Measurements from ENCODE around the gene CALD1. TPM values are rescaled to one million over a fixed set of nuclear protein-coding genes. Genes with fewer than 3 reads are reported as not detected.

The CALD1 gene
- total and polyA plus RNA-seq, 4 experiments from 2014 or later: 0.13 TPM; not detected in 3

- no peak overlapping the region for H3K27ac ChIP-seq (ENCODE audit: low read depth, low read length)
- ChIA-PET POLR2A (ENCODE audit: partially characterized antibody) (no interaction called here), CTCF (ENCODE audit: partially characterized antibody) (no interaction called here)
- Mint-ChIP-seq H3K4me1 (no peaks in the 10 kb centered on the region), H3K36me3 (no peaks in the 10 kb centered on the region), H3K4me3 (no peak overlapping the region), H3K27ac (no peak overlapping the region), H3K9me3 (no peaks in the 10 kb centered on the region), H3K27me3 (peaks cover 0 to 1% of the 10 kb centered on the region in 2 donors)
- no peaks in the 10 kb centered on the region for H3K4me1 ChIP-seq (ENCODE audit: insufficient read depth, low read length)
- H3K9me3 ChIP-seq (ENCODE audit: control insufficient read depth in 1 of 2, low read length in 2 of 2): no peaks in the 10 kb centered on the region
- H3K27me3 ChIP-seq (ENCODE audit: insufficient read depth, low read length): no peaks in the 10 kb centered on the region
- intact Hi-C loops (cut with micrococcal nuclease): no loop called here
- H3K4me3 ChIP-seq (ENCODE audit: low read length in 2 of 2): no peak overlapping the region
- no peak for DNase-seq
- no peaks in the 10 kb centered on the region for H3K36me3 ChIP-seq (ENCODE audit: insufficient read depth, low read length)
These were observed 39.3 kb downstream of the CALD1 start for GRCh38 chr7:134818613-134819345.

DNA sequence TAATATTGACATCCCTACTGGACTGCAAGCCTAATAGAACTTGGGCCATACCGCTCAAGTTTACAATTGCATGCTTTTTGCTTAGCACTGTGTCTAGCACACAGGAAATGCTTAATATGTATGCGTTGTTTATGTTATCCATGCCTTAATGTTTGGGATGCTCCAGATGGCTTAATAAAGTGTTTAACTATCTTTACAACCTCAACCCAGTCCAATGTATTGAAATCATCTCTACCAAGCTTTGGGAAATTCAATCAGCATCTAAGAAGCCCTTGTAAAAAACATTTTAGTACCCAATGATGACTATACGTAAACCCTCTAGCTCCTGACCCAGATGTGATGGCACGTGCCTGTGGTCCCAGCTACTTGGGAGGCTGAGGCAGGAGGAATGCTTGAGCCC, 40.0 kb downstream of the CALD1 start:
- no peaks in the 10 kb centered on the region for H3K36me3 ChIP-seq (ENCODE audit: insufficient read depth, low read length)
- H3K4me3 ChIP-seq (ENCODE audit: low read length in 2 of 2): no peak overlapping the region
- Mint-ChIP-seq H3K9me3 (no peaks in the 10 kb centered on the region), H3K27me3 (peaks cover 0 to 1% of the 10 kb centered on the region in 2 donors), H3K4me1 (no peaks in the 10 kb centered on the region), H3K36me3 (no peaks in the 10 kb centered on the region), H3K4me3 (no peak overlapping the region), H3K27ac (no peak overlapping the region)
- H3K27me3 ChIP-seq (ENCODE audit: insufficient read depth, low read length): no peaks in the 10 kb centered on the region
- intact Hi-C loops (cut with micrococcal nuclease): no loop called here
- no peaks in the 10 kb centered on the region for H3K4me1 ChIP-seq (ENCODE audit: insufficient read depth, low read length)
- ChIA-PET CTCF (ENCODE audit: partially characterized antibody) (no interaction called here), POLR2A (ENCODE audit: partially characterized antibody) (no interaction called here)
- no peak for DNase-seq
- no peaks in the 10 kb centered on the region for H3K9me3 ChIP-seq (ENCODE audit: control insufficient read depth in 1 of 2, low read length in 2 of 2)
- no peak overlapping the region for H3K27ac ChIP-seq (ENCODE audit: low read depth, low read length)

GRCh38 chr7:134820295-134820694, 40.9 kb downstream of the CALD1 start:
- H3K4me3 ChIP-seq (ENCODE audit: low read length in 2 of 2): no peak overlapping the region
- H3K36me3 ChIP-seq (ENCODE audit: insufficient read depth, low read length): no peaks in the 10 kb centered on the region
- intact Hi-C loops (cut with micrococcal nuclease): no loop called here
- ChIA-PET CTCF (ENCODE audit: partially characterized antibody) (no interaction called here), POLR2A (ENCODE audit: partially characterized antibody) (no interaction called here)
- no peaks in the 10 kb centered on the region for H3K4me1 Mint-ChIP-seq
- no peak overlapping the region for H3K27ac ChIP-seq (ENCODE audit: low read depth, low read length)
- H3K4me1 ChIP-seq (ENCODE audit: insufficient read depth, low read length): no peaks in the 10 kb centered on the region
- no peaks in the 10 kb centered on the region for H3K27me3 ChIP-seq (ENCODE audit: insufficient read depth, low read length)
- H3K27me3 Mint-ChIP-seq: peaks cover 0 to 1% of the 10 kb centered on the region in 2 donors
- no peaks in the 10 kb centered on the region for H3K36me3 Mint-ChIP-seq
- H3K4me3 Mint-ChIP-seq: no peak overlapping the region
- no peak overlapping the region for H3K27ac Mint-ChIP-seq
- H3K9me3 ChIP-seq (ENCODE audit: control insufficient read depth in 1 of 2, low read length in 2 of 2): no peaks in the 10 kb centered on the region
- DNase-seq: no peak
- no peaks in the 10 kb centered on the region for H3K9me3 Mint-ChIP-seq

GRCh38 chr7:134820778-134821177, 41.3 kb downstream of the CALD1 start:
- no peak overlapping the region for H3K4me3 ChIP-seq (ENCODE audit: low read length in 2 of 2)
- no peaks in the 10 kb centered on the region for H3K9me3 ChIP-seq (ENCODE audit: control insufficient read depth in 1 of 2, low read length in 2 of 2)
- no peak for DNase-seq
- no peaks in the 10 kb centered on the region for H3K4me1 ChIP-seq (ENCODE audit: insufficient read depth, low read length)
- intact Hi-C loops (cut with micrococcal nuclease): no loop called here
- Mint-ChIP-seq H3K27me3 (peaks cover 0 to 1% of the 10 kb centered on the region in 2 donors), H3K4me3 (no peak overlapping the region), H3K36me3 (no peaks in the 10 kb centered on the region), H3K9me3 (no peaks in the 10 kb centered on the region), H3K27ac (no peak overlapping the region), H3K4me1 (no peaks in the 10 kb centered on the region)
- H3K27ac ChIP-seq (ENCODE audit: low read depth, low read length): no peak overlapping the region
- CTCF ChIA-PET (ENCODE audit: partially characterized antibody): interaction anchor here (0.6 kb wide), 1 partner anchor 144 kb away, joined by 3 read pairs; no protein-coding TSS in a partner anchor
- POLR2A ChIA-PET (ENCODE audit: partially characterized antibody): no interaction called here
- H3K36me3 ChIP-seq (ENCODE audit: insufficient read depth, low read length): no peaks in the 10 kb centered on the region
- no peaks in the 10 kb centered on the region for H3K27me3 ChIP-seq (ENCODE audit: insufficient read depth, low read length)

GRCh38 chr7:134823400-134823799, 44.0 kb downstream of the CALD1 start:
- Histone ChIP-seq H3K27me3 (ENCODE audit: insufficient read depth, low read length) (no peaks in the 10 kb centered on the region), H3K27ac (ENCODE audit: low read depth, low read length) (no peak overlapping the region), H3K4me1 (ENCODE audit: insufficient read depth, low read length) (no peaks in the 10 kb centered on the region), H3K4me3 (ENCODE audit: low read length in 2 of 2) (no peak overlapping the region), H3K36me3 (ENCODE audit: insufficient read depth, low read length) (no peaks in the 10 kb centered on the region), H3K9me3 (ENCODE audit: control insufficient read depth in 1 of 2, low read length in 2 of 2) (no peaks in the 10 kb centered on the region)
- Mint-ChIP-seq H3K36me3 (no peaks in the 10 kb centered on the region), H3K27ac (no peak overlapping the region), H3K9me3 (no peaks in the 10 kb centered on the region), H3K4me3 (no peak overlapping the region), H3K4me1 (no peaks in the 10 kb centered on the region), H3K27me3 (peaks cover 2% of the 10 kb centered on the region in 2 donors)
- ChIA-PET CTCF (ENCODE audit: partially characterized antibody) (no interaction called here), POLR2A (ENCODE audit: partially characterized antibody) (no interaction called here)
- no peak for DNase-seq
- intact Hi-C loops (cut with micrococcal nuclease): no loop called here

GRCh38 chr7:134825666-134826065, 46.2 kb downstream of the CALD1 start:
- peaks cover 2 to 4% of the 10 kb centered on the region in 2 donors for H3K27me3 Mint-ChIP-seq
- H3K4me1 ChIP-seq (ENCODE audit: insufficient read depth, low read length): no peaks in the 10 kb centered on the region
- no peaks in the 10 kb centered on the region for H3K36me3 ChIP-seq (ENCODE audit: insufficient read depth, low read length)
- ChIA-PET POLR2A (ENCODE audit: partially characterized antibody) (no interaction called here), CTCF (ENCODE audit: partially characterized antibody) (no interaction called here)
- DNase-seq: no peak
- no peaks in the 10 kb centered on the region for H3K9me3 ChIP-seq (ENCODE audit: control insufficient read depth in 1 of 2, low read length in 2 of 2)
- H3K9me3 Mint-ChIP-seq: no peaks in the 10 kb centered on the region
- no peak overlapping the region for H3K27ac Mint-ChIP-seq
- H3K4me3 ChIP-seq (ENCODE audit: low read length in 2 of 2): no peak overlapping the region
- H3K4me3 Mint-ChIP-seq: no peak overlapping the region
- H3K4me1 Mint-ChIP-seq: no peaks in the 10 kb centered on the region
- no peak overlapping the region for H3K27ac ChIP-seq (ENCODE audit: low read depth, low read length)
- no peaks in the 10 kb centered on the region for H3K27me3 ChIP-seq (ENCODE audit: insufficient read depth, low read length)
- H3K36me3 Mint-ChIP-seq: no peaks in the 10 kb centered on the region
- intact Hi-C loops (cut with micrococcal nuclease): no loop called here

GRCh38 chr7:134826105-134826504, 46.7 kb downstream of the CALD1 start:
- ChIA-PET CTCF (ENCODE audit: partially characterized antibody) (no interaction called here), POLR2A (ENCODE audit: partially characterized antibody) (no interaction called here)
- no peak overlapping the region for H3K27ac ChIP-seq (ENCODE audit: low read depth, low read length)
- H3K4me3 Mint-ChIP-seq: no peak overlapping the region
- intact Hi-C loops (cut with micrococcal nuclease): no loop called here
- no peak for DNase-seq
- peaks cover 2 to 4% of the 10 kb centered on the region in 2 donors for H3K27me3 Mint-ChIP-seq
- H3K9me3 ChIP-seq (ENCODE audit: control insufficient read depth in 1 of 2, low read length in 2 of 2): no peaks in the 10 kb centered on the region
- H3K4me1 Mint-ChIP-seq: no peaks in the 10 kb centered on the region
- no peaks in the 10 kb centered on the region for H3K36me3 ChIP-seq (ENCODE audit: insufficient read depth, low read length)
- no peaks in the 10 kb centered on the region for H3K36me3 Mint-ChIP-seq
- no peak overlapping the region for H3K4me3 ChIP-seq (ENCODE audit: low read length in 2 of 2)
- H3K9me3 Mint-ChIP-seq: no peaks in the 10 kb centered on the region
- no peaks in the 10 kb centered on the region for H3K27me3 ChIP-seq (ENCODE audit: insufficient read depth, low read length)
- no peak overlapping the region for H3K27ac Mint-ChIP-seq
- no peaks in the 10 kb centered on the region for H3K4me1 ChIP-seq (ENCODE audit: insufficient read depth, low read length)

- H3K9me3 ChIP-seq (ENCODE audit: control insufficient read depth in 1 of 2, low read length in 2 of 2): no peaks in the 10 kb centered on the region
- H3K36me3 Mint-ChIP-seq: no peaks in the 10 kb centered on the region
- POLR2A ChIA-PET (ENCODE audit: partially characterized antibody): no interaction called here
- no peak overlapping the region for H3K4me3 ChIP-seq (ENCODE audit: low read length in 2 of 2)
- H3K36me3 ChIP-seq (ENCODE audit: insufficient read depth, low read length): no peaks in the 10 kb centered on the region
- CTCF ChIA-PET (ENCODE audit: partially characterized antibody): no interaction called here
- H3K9me3 Mint-ChIP-seq: no peaks in the 10 kb centered on the region
- no peak overlapping the region for H3K4me3 Mint-ChIP-seq
- H3K4me1 ChIP-seq (ENCODE audit: insufficient read depth, low read length): no peaks in the 10 kb centered on the region
- H3K4me1 Mint-ChIP-seq: peaks cover 0 to 1% (median 0%) of the 10 kb centered on the region in 4 donors
- no peak overlapping the region for H3K27ac ChIP-seq (ENCODE audit: low read depth, low read length)
- no peaks in the 10 kb centered on the region for H3K27me3 ChIP-seq (ENCODE audit: insufficient read depth, low read length)
- H3K27ac Mint-ChIP-seq: no peak overlapping the region
- no peak for DNase-seq
- peaks cover 3 to 5% of the 10 kb centered on the region in 2 donors for H3K27me3 Mint-ChIP-seq
- intact Hi-C loops (cut with micrococcal nuclease): no loop called here
These were observed 48.0 kb downstream of the CALD1 start for GRCh38 chr7:134827436-134827835.

Data from CD4-positive, alpha-beta memory T cell (primary cell).